Fibroblast of skin of scalp (primary cell): ENCODE measurements around the gene NDE1.
"Not testable (repeated sequence)": the region's sequence is repeated elsewhere in the genome, so short reads cannot be mapped to it uniquely, and the experiment has no call there.

Experiments
- DNase-seq: peaks from one replicate; pipeline ENCODE4 v3.0.0-alpha.2; 2013

The NDE1 gene

DNA sequence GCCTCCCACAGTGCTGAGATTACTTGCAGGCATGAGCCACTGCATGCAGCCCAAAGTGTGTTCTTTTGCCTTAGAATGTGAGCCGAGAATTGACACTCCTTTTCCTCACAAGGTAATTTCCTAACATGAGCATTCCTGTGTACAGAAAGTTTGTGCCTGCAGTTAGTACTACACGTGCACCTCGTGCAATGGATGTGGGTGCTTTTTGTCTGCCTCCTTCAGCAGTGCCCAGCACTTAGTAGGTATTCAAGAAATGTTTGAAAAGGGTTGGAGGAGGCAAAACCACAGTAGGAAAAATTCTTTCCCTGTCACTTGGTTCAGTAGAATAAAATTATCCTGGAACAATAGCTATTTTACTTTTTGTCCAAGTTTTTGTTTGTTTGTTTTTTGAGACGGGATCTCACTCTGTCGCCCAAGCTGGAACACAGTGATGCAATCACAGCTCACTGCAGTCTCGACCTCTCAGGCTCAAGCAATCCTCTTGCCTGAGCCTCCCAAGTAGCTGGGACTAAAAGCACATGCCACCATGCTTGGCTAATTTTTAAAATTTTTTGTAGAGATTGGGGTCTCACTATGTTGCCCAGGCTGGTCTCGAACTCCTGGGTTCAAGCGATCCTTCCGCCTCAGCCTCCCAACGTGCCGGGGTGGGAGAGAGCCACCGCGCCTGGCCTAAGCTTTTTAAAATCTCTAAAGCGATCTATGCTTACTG lies 2.4 kb downstream of the NDE1 start:
- no peak for DNase-seq

DNA sequence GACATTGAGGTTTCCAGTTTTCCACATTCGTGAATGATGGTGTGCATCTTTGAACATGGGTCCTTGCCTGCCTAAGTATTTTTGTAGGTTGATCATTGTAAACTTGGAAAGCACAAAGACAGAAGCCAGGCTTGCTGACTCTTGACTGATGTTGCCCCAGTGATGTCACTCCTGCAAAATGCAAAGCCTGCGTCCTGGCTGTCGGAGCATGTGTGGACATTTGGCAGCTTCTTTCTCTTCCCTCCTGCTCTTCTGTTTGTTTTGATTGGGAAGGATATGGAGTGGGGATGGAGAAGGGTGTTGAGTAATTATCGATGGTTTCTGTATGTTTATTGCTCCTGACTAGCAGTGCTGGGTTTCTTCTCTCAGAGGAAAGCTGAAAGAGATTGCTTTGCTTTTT lies 3.2 kb downstream of the NDE1 start:
- peak; percentile 87 for DNase-seq

DNA sequence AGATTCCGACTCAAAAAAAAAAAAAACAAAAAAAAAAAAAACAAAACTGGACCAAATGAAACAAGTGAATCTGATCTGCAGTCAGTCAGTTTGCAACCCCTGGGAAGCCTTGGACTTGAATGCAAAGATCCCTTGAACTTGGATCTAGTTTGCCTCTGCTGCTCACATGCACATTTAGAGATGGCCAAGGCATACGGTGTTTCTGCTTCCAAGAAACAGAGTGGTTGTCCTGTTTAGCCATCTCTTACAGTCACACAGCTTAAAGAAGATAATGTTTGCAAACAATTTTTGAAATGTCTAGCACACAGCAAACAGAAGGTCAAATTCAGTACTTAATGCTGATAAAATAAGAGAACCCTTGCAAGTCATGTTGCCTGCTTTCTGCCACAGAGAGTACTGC lies 4.5 kb downstream of the NDE1 start:
- no peak for DNase-seq

- DNase-seq = not testable (repeated sequence)
Measured at GRCh38 chr16:15655561-15655960, 5.5 kb downstream of the NDE1 start.

DNA sequence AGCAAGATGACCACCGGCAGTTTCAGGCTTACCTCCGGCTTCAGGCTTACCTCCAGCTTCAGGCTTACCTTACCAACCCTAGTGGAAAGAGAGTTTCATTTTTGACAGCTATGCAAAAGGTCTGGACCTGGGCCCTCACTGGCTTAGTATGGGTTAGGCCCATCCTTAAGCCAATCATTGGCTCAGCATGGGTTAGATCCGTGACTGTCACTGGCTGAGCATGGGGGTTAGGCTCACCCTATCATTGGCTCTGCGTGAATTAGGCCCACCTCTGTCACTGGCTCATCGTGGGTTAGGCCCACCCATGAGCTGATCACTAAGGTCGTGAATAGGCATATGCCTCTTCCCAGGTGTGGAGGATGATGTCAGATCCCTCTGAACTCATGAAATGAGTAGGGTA lies 8.1 kb downstream of the NDE1 start:
- no peak for DNase-seq

DNA sequence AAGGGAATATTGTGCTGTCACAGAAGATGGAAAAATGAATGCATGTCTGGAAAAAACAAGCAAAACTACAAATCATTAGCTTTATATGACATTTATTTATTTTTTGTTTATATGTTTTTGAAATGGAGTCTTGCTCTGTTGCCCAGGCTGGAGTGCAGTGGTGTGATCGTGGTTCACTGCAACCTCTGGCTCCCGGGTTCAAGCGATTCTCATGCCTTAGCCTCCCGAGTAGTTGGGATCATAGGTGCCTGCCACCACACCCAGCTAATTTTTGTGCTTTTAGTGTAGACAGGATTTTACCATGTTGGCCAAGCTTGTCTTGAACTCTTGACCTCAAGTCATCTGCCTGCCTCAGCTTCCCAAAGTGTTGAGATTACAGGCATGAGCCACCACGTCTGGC lies 8.5 kb downstream of the NDE1 start:
- no peak for DNase-seq

DNA sequence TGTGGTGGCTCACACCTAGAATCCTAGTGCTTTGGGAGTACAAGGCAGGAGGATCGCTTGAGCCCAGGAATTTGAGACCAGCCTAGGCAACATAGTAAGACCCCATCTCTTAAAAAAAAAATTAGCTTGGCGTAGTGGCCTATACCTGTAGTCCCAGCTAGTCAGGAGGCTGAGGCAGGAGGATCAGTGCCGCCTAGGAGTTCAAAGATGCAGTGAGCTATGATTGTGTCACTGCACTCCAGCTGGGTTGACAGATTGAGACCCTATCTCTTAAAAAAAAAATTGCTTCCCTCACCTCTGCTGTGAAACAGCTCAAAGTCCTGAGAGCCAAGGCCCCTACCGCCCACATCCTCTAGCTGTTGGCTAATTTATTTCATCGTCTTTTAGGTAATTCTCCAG lies 10.2 kb downstream of the NDE1 start:
- no peak for DNase-seq

- DNase-seq = no peak
Measured at GRCh38 chr16:15665107-15665506, 15.1 kb downstream of the NDE1 start.

GRCh38 chr16:15667091-15667742 lies 17.2 kb downstream of the NDE1 start:
- DNase-seq = no peak

- no peak for DNase-seq
Measured at GRCh38 chr16:15671530-15672117, 21.6 kb downstream of the NDE1 start.

DNA sequence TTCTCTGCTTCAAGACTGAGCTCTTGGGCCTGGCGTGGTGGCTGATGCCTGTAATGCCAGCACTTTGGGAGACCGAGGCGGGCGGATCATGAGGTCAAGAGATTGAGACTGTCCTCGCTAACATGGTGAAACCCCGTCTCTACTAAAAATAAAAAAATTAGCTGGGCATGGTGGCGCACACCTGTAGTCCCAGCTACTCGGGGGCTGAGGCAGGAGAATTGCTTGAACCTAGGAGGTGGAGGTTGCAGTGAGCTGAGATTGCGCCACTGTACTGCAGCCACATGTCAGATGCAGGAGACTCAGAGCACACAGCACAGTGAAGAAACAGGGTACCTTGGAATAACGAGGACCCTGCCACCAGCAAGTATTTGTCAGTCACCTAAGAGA lies 22.1 kb downstream of the NDE1 start:
- DNase-seq = not testable (repeated sequence)

GRCh38 chr16:15672514-15673167 lies 22.6 kb downstream of the NDE1 start:
- DNase-seq = peak; percentile 95

- DNase-seq = no peak
Measured at GRCh38 chr16:15674571-15674970, 24.5 kb downstream of the NDE1 start.

DNA sequence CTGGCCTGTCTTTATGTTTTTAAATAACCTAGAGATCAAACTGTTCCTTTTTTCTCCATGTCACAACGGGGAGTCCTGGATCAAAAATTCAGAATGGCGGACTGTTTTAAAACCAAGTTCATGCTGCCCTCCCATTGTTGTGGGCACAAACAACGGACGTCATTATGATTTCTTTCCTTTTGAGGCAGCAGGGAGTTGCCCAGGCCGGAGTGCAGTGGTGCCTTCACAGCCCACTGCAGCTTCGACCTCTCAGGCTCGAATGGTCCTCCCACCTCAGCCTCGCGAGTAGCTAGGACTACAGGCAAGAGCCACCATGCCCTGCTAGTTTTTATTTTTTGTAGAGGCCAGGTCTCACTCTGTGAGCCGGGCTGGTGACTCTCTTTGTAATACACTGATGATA lies 26.5 kb downstream of the NDE1 start:
- DNase-seq = no peak

GRCh38 chr16:15677447-15677846 lies 27.4 kb downstream of the NDE1 start:
- no peak for DNase-seq

DNA sequence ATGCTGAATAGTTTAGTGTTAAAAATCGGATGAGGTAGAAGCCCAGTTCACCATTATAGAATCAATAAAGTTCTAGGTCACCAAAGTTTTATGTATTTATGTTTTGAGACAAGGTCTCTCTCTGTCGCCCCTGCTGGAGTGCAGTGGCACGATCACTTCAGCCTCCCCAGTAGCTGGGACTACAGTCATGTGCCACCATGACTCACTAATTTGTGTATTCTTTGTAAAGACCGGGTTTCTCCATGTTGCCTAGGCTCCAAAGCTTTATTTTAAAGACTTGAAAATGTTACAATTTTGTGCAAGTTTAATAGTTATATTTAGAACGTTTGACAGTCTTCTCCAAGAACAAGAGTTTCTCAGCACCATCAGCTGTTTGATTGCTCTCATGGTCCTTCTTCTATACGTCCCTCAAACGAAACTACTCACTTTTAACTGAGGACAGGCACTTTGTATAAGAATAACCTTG lies 32.1 kb downstream of the NDE1 start:
- peak; percentile 72 for DNase-seq

GRCh38 chr16:15686287-15686686 lies 36.2 kb downstream of the NDE1 start:
- DNase-seq = no peak

DNA sequence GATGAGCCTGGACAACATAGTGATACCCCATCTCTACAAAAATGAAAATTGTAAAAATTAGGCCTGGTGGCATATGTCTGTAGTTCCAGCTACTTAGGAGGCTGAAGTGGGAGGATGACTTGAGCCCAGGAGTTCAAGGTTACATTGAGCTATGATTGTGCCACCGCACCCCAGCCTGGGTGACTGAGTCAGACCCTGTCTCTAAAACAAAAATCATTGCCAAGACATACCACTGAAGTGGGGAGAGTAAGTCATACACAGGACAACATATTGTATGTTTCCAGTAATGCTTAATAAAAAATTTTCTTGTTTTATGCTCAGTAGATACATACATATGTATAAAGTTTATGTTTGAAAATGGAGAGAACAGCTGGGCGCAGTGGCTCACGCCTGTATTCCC lies 39.2 kb downstream of the NDE1 start:
- peak; percentile 39 for DNase-seq

DNA sequence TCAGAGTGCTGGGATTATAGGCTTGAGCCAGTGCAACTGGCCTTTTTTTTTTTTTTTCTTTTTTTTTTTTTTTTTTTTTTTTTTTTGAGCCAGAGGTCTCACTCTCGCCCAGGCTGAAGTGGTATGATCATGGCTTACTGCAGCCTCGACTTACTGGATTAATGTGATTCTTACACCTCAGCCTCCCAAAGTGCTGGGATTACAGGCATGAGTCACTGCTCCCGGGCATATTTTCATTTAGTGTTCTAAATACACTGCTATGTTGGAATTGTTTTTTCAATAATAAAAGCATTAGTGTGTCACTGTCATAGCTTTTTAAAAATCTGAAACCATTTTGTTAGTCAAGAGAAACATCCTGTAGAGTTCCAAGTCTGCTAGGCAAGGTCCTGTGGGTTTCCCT lies 40.3 kb downstream of the NDE1 start:
- peak; percentile 85 for DNase-seq

DNA sequence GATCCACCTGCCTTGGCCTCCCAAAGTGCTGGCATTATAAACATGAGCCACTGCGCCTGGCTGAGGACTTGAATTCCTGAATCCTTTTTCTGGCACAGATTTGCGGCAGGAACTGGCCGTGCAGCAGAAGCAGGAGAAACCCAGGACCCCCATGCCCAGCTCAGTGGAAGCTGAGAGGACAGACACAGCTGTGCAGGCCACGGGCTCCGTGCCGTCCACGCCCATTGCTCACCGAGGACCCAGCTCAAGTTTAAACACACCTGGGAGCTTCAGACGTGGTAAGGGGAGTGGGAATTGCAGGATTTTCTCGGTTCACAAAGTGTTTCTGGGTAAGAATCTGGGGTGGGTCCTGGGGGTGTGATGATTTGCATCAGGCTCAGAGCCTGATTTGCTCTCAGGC lies 41.0 kb downstream of the NDE1 start:
- DNase-seq = no peak

DNA sequence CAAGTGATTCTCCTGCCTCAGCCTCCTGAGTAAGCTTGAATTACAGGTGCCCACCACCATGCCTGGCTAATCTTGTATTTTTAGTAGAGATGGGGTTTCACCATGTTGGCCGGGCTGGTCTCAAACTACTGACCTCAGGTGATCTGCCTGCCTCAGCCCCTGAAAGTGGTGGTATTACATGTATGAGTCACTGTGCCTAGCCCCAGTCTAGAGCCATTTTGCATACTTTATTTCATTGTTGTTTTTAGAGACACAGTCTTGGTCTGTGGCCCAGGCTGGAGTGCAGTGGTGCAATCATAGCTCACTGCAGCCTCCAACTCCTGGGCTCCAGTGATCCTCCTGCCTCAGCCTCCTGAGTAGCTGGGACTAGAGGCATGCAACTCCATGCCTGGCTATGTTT lies 42.5 kb downstream of the NDE1 start:
- not testable (repeated sequence) for DNase-seq

DNA sequence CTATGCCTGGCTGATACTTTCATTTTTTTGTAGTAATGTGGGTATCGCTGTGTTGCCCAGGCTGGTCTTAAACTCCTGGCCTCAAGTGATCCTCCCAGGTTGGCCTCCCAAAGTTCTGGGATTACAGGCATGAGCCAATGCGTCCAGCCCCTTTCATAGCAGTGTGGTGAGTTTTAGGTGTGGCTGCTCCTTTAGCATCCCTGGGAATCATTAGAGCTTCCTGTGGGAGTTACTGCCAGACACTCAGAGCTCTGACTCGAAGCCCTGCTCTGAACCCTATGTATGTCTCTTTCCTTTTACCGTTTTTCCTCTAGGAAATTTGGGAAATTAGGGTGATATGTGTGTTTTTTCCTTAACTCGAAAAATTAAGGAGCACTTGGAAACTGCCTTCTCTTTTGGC lies 44.5 kb downstream of the NDE1 start:
- no peak for DNase-seq

DNA sequence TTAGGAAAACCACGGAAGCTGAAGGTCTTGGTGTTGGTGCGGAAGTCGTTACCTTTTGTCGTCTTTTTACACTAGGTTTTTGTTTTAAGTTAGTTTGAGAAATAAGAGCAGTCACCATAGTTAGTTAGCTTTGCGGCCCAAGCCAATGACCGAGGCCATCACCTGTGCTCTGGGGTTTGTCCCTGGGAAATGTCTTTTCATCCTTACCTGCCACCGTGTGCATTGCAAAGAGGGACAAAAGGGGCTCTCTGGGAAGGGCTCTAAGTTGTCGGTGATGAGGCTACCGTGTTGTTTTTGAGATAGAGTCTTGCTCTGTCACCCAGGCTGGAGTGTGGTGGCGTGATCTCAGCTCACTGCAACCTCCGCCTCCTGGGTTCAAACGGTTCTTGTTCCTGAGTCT lies 49.8 kb downstream of the NDE1 start:
- no peak for DNase-seq

DNA sequence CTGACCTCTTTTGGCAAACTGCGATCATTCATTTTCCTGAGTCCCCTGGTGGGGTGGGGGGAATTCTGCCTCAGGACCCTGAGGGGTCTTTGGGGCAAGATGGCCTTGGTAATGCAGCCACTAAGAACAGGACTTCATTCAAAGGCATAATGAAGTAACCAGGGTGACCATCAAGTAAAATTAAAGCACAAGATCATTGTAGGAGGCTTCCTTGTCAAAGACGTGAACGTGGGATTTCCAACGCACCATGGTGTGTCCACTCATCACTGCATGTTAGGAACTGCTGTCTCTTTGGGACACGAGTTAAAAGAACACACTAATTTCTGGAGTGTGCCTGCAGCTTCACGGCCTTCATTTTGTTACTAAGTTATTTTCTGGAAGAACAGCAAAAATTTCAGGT lies 51.3 kb downstream of the NDE1 start:
- DNase-seq = no peak
